GM12865 (cell line): ENCODE data around the gene SPRN.

Source experiments
- DNase-seq: peaks from one replicate; pipeline ENCODE4 v3.0.0; 2010; ENCODE audit warnings: low read depth
- H3K4me3 ChIP-seq: 2 replicates; pipeline ENCODE4 v1.5.1; 2011; ENCODE audit warnings: mild to moderate bottlenecking, low read depth, low read length, control low read depth
- TF ChIP-seq, protein P1 (sequence below): IDR thresholded peaks from 2 replicates; pipeline ENCODE4 v1.5.1; 2011; ENCODE audit warnings: low read length, control low read depth, low read depth, inconsistent platforms; ENCODE audit not compliant: insufficient read depth; ENCODE audit errors: missing control alignments

The SPRN gene

GRCh38 chr10:133403784-133404183, 20.6 kb downstream of the SPRN start:
- no peak for DNase-seq
- no peak overlapping the region for H3K4me3 ChIP-seq
- TF ChIP-seq, protein P1, sequence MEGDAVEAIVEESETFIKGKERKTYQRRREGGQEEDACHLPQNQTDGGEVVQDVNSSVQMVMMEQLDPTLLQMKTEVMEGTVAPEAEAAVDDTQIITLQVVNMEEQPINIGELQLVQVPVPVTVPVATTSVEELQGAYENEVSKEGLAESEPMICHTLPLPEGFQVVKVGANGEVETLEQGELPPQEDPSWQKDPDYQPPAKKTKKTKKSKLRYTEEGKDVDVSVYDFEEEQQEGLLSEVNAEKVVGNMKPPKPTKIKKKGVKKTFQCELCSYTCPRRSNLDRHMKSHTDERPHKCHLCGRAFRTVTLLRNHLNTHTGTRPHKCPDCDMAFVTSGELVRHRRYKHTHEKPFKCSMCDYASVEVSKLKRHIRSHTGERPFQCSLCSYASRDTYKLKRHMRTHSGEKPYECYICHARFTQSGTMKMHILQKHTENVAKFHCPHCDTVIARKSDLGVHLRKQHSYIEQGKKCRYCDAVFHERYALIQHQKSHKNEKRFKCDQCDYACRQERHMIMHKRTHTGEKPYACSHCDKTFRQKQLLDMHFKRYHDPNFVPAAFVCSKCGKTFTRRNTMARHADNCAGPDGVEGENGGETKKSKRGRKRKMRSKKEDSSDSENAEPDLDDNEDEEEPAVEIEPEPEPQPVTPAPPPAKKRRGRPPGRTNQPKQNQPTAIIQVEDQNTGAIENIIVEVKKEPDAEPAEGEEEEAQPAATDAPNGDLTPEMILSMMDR: no peak

- TF ChIP-seq, protein P1: no peak
- no peak overlapping the region for H3K4me3 ChIP-seq
- DNase-seq: no peak
These were observed 21.1 kb downstream of the SPRN start for GRCh38 chr10:133403359-133403758.

DNA sequence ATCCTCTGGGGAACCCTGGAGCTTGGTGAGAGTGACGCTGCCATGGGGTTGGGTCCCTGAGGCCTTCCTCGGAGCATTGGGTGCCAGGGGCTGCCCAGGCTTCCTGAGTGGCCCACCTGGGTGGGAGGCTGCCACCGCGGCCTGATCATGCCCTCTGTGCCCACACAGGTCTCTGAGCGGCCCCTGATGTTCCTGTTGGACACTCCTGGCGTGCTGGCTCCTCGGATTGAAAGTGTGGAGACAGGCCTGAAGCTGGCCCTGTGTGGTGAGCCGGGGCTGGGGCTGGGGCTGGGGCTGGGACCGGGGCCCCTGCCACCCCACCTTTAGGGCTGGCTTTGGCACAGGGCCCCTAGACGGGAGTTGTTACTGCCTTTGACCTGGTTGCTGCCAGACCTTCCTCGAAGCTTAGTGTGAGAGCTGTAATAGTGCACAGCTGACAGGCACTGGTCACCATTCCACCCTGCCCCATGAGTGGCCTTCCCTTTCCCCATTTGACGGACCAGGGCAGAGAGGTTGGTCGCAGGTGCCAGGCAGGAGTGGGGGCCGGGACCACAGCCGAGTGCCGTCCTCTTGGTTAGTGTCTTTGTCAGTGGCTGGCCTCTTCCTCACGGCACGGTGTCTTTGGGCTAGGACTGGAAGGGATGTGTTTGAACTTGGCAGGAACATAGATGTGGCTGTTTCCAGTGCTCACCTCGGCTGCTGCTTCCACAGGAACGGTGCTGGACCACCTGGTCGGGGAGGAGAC, 22.3 kb downstream of the SPRN start:
- TF ChIP-seq, protein P1: no peak
- no peak for DNase-seq
- H3K4me3 ChIP-seq: no peak overlapping the region

DNA sequence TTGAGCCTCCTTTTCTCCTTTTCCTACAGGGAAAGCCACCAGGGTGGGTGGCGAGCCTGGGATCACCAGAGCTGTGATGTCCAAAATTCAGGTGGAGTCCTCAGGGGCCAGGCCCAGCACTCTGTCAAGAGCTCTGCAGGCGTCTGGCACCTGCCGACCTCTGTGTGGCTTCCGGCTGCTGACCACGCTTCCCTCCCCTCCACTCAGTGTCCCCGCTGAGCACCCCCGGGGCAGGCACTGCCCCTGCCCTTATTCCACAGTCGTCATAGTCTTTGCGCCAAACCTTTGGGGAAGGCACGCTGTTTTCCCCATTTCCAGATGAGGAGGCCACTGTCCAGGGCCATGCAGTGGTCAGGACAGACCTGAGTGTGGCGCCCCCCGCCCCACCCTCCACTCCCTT, 22.9 kb downstream of the SPRN start:
- DNase-seq: no peak
- no peak overlapping the region for H3K4me3 ChIP-seq
- TF ChIP-seq, protein P1: no peak

GRCh38 chr10:133400624-133401424, 23.6 kb downstream of the SPRN start:
- TF ChIP-seq, protein P1: no peak
- peak overlapping the region; percentile 40 for H3K4me3 ChIP-seq
- DNase-seq: peak; percentile 75

DNA sequence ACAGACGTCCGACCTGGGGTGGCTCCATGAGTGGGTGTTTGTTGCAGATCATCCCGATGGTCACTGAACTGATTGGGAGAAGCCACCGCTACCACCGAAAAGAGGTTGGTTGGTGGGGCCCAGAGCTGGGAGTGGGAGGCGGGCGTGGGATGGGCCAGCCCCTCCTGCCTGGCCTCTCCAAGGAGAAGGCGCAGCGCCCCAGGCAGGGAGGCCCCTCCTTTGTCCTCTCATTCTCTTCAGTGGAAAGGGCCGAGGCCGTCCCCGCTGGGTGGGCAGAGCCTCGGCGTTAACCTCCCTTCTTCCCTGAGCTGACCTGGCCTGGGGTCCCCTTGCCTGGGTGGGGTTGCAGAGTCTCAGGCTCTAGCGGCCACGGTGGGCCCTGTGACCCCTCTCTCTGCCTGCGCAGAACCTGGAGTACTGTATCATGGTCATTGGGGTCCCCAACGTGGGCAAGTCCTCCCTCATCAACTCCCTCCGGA, 25.3 kb downstream of the SPRN start:
- DNase-seq: no peak
- TF ChIP-seq, protein P1: no peak
- H3K4me3 ChIP-seq: no peak overlapping the region
